Limb (tissue), 2 donors: ENCODE results near the gene GALNT16.

ENCODE experiments used
- DNase-seq, 2 donors: peaks; one replicate each; pipeline ENCODE4 v3.0.0-alpha.2; 2016; ENCODE audit errors: extremely low spot score in 2 of 2

GALNT16 gene

GRCh38 chr14:69404478-69404877 is 144.5 kb downstream of the GALNT16 start:
- DNase-seq = no peak

- DNase-seq = no peak
Observed at GRCh38 chr14:69404883-69405282, 144.9 kb downstream of the GALNT16 start.

- DNase-seq = no peak
Observed at GRCh38 chr14:69405762-69406161, 145.8 kb downstream of the GALNT16 start.
